Measurements from ENCODE around the gene CEP78. TPM values are rescaled to one million over a fixed set of nuclear protein-coding genes. Genes with fewer than 3 reads are reported as not detected.

Gene CEP78
- total RNA-seq, 1 experiment from 2014 or later: 57.8 TPM

DNA sequence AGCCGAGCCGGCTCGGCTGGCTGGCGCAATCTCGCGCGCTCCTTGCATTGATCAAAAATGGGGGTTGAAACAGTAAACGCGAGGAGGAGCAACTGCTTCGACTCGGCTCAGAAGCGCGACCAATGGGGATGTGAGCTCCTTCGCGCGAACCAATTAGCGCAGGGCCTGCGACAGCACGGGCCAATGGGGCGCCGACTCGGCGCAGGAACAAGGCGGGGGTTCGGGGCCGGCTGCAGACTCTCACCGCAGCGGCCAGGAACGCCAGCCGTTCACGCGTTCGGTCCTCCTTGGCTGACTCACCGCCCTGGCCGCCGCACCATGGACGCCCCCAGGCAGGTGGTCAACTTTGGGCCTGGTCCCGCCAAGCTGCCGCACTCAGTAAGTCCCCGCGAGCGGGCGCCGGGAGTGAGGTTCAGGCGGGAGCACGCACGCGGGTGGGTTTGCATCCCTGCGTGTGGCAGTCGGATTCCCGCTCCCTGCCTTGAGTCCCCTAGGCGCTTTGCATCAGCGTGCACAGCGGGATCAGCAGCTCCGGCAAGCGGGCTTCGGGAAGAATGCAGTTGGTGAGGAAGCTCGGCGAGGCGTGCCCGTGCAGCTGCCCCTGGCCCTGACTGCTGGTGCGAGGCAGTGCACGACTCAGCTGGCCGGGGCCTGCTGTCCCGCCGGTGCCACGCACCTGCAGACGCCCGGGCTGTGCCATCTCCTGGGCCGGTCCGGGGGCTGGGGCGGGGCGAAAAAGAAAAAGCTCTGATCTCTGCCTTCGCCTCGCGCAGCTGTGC lies 61.2 kb downstream of the CEP78 start, which contains the start of gene PSAT1:
PSAT1 (plus strand) TSS at position 233 of the 779 bp plus-strand sequence; CDS start at position 319, 86 bp downstream.
- H3K9me3 Mint-ChIP-seq: peaks cover 0 to 3% of the 10 kb centered on the region in 2 experiments; a peak in 2 of 5 replicates
- Histone ChIP-seq H3K4ac (ENCODE audit: low read depth, low read length) (peak within 1 kb of the TSS; percentile 90; the same call in 1 of the 2 replicates), H3K27ac (ENCODE audit: insufficient read length, low read depth, low read length) (peak within 1 kb of the TSS; percentile 66), H2BK20ac (ENCODE audit: low read depth, low read length, poor library complexity, severe bottlenecking) (no peak within 1 kb of the TSS), H3K27me3 (ENCODE audit: insufficient read depth, low read length) (no peaks in the 10 kb centered on the region), H3T11ph (ENCODE audit: low read length) (peak within 1 kb of the TSS; percentile 92), H2BK12ac (ENCODE audit: insufficient read length, low read depth, low read length) (peak within 1 kb of the TSS; percentile 6), H3K4me1 (ENCODE audit: insufficient read depth, low read length) (no peaks in the 10 kb centered on the region), H2AFZ (ENCODE audit: low read length) (peak within 1 kb of the TSS; percentile 41), H3K56ac (ENCODE audit: insufficient read length, low read depth, low read length) (no peak within 1 kb of the TSS), H3K23me2 (ENCODE audit: insufficient read length, low read depth, low read length, poor library complexity, severe bottlenecking) (peaks cover 13% of the 10 kb centered on the region), H3K9me3 (ENCODE audit: control insufficient read depth, low read depth, low read length) (no peaks in the 10 kb centered on the region), H2BK120ac (ENCODE audit: low read depth, low read length, poor library complexity, severe bottlenecking) (peak within 1 kb of the TSS; percentile 61), H4K91ac (ENCODE audit: insufficient read length, low read depth, low read length) (no peak within 1 kb of the TSS), H2BK15ac (ENCODE audit: low read depth, low read length) (0 out of 2 replicates have a peak within 1 kb of the TSS, but pooled peaks have one; percentile 38), H2BK5ac (ENCODE audit: insufficient read length, low read length) (no peak within 1 kb of the TSS), H4K8ac (replicated peaks; ENCODE audit: insufficient read length, low read depth, low read length) (no peak within 1 kb of the TSS), H3K79me1 (ENCODE audit: insufficient read depth, low read depth, low read length, poor library complexity, severe bottlenecking) (peaks cover 4% of the 10 kb centered on the region), H4K5ac (ENCODE audit: insufficient read length, low read depth, low read length) (peak within 1 kb of the TSS; percentile 10), H3K4me2 (ENCODE audit: insufficient read depth, insufficient read length, low read length) (peak within 1 kb of the TSS; percentile 90), H3K14ac (ENCODE audit: insufficient read depth, low read length) (peak within 1 kb of the TSS; percentile 97), H3K18ac (ENCODE audit: insufficient read length, low read depth, low read length) (peak within 1 kb of the TSS; percentile 95), H3K79me2 (ENCODE audit: insufficient read depth, low read length) (peaks cover 22% of the 10 kb centered on the region; the same call in 1 of the 2 replicates), H2AK5ac (ENCODE audit: insufficient read length, low read length) (no peak within 1 kb of the TSS), H3K23ac (ENCODE audit: insufficient read length, low read depth, low read length) (no peak within 1 kb of the TSS), H4K20me1 (ENCODE audit: control insufficient read depth, insufficient read depth, insufficient read length) (no peaks in the 10 kb centered on the region), H3K9ac (ENCODE audit: extremely low read depth, insufficient read length, low read length) (peak within 1 kb of the TSS; percentile 94)
- H3K27ac Mint-ChIP-seq: peak within 1 kb of the TSS; percentile 98 to 99 (median 99)
- H3K4me1 Mint-ChIP-seq: peaks cover 27% of the 10 kb centered on the region in 2 experiments
- H3K4me3 Mint-ChIP-seq: peak within 1 kb of the TSS; percentile 96 to 99
- DNase-seq: peak; percentile 97
- H3K27me3 Mint-ChIP-seq (ENCODE audit: low read depth): no peaks in the 10 kb centered on the region; the same call in 1 of the 2 replicates
- H3K36me3 Mint-ChIP-seq (ENCODE audit: insufficient read depth in 1 of 3, low read depth in 3 of 3): peaks cover 28 to 41% (median 40%) of the 10 kb centered on the region in 3 experiments
- no CpG with 5 or more reads among the region's 76 CpGs for WGBS (ENCODE audit: extremely low coverage, insufficient read length, low lambda C conversion rate)
- TF ChIP-seq, protein P1, sequence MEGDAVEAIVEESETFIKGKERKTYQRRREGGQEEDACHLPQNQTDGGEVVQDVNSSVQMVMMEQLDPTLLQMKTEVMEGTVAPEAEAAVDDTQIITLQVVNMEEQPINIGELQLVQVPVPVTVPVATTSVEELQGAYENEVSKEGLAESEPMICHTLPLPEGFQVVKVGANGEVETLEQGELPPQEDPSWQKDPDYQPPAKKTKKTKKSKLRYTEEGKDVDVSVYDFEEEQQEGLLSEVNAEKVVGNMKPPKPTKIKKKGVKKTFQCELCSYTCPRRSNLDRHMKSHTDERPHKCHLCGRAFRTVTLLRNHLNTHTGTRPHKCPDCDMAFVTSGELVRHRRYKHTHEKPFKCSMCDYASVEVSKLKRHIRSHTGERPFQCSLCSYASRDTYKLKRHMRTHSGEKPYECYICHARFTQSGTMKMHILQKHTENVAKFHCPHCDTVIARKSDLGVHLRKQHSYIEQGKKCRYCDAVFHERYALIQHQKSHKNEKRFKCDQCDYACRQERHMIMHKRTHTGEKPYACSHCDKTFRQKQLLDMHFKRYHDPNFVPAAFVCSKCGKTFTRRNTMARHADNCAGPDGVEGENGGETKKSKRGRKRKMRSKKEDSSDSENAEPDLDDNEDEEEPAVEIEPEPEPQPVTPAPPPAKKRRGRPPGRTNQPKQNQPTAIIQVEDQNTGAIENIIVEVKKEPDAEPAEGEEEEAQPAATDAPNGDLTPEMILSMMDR (conservative IDR thresholded peaks at IDR 0.05): no peak
